HG03575 (cell line): ENCODE measurements around the gene CACNA1B.

Experiments
- ATAC-seq: cut with Tn5 transposase; IDR thresholded peaks from one replicate; pipeline ENCODE4 v1.9.1; 2021; ENCODE audit not compliant: unreplicated experiment, insufficient number of reproducible peaks, low FRiP score; ENCODE audit errors: extremely low read depth

CACNA1B gene

DNA sequence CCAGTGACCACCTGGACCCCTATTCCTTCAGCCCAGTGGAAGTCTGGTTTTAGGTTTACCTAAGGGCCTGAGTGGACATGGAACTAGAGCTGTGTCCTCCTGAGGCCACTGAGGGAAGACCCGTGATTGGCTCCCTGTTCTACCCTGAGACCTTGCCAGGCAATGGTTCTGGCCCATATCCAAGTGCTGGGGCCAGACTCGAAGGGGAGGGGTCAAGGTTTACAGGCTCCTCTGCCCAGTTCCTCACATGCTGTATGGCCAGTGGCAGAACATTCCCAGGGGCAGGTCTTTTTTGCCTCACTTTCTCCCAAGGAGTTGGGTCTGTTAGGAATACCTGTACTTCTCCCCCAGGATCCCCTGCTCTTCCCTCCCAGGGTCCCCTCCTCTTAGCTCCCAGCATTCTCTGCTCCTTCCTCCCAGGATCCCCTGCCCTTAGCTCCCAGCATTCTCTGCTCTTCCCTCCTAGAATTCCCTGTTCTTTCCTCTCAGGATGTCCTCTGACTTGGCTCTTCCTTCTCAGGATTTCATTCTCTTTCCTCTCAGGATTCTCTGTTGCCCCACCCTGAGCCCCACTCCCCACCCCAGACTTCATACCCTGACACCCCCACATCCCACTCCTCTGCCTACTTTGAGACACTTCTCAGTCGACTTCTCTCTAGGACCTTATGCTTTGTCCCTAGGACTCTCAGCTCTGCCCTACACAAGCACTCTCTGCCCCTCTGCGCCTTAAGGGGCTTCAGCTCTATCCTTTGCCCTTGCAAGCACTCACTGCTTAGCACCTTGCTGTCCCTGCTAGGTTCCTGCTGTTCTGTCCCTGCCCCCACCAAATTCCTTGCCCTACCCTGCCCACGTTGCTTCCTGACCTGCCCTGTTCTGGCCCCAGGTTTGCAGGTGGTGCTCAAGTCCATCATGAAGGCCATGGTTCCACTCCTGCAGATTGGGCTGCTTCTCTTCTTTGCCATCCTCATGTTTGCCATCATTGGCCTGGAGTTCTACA is 36.5 kb downstream of the CACNA1B start:
- no peak for ATAC-seq

- ATAC-seq, result no peak
These were observed 39.0 kb downstream of the CACNA1B start for GRCh38 chr9:137916540-137916939.

GRCh38 chr9:137917116-137917515 is 39.5 kb downstream of the CACNA1B start:
- no peak for ATAC-seq

DNA sequence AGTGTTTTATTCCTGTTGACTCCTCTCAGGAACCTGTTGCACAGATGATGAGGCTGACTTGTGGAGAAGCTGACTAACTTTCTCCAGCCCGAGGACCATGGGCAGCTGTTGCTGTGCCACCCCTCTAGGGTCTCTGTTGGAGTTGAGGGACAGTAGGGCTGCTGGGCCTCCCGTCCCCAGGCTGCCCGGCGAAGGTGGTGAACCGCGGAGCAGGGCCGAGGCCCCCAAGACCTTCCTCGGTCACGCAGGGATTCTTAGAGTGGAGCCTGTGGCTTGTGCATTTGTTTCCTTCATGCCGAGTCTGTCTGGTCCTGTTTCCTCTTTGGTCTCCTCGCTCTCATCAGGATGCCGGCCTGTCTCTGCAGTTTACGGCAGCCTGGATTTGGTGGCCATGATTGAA is 40.2 kb downstream of the CACNA1B start:
- ATAC-seq, result no peak

DNA sequence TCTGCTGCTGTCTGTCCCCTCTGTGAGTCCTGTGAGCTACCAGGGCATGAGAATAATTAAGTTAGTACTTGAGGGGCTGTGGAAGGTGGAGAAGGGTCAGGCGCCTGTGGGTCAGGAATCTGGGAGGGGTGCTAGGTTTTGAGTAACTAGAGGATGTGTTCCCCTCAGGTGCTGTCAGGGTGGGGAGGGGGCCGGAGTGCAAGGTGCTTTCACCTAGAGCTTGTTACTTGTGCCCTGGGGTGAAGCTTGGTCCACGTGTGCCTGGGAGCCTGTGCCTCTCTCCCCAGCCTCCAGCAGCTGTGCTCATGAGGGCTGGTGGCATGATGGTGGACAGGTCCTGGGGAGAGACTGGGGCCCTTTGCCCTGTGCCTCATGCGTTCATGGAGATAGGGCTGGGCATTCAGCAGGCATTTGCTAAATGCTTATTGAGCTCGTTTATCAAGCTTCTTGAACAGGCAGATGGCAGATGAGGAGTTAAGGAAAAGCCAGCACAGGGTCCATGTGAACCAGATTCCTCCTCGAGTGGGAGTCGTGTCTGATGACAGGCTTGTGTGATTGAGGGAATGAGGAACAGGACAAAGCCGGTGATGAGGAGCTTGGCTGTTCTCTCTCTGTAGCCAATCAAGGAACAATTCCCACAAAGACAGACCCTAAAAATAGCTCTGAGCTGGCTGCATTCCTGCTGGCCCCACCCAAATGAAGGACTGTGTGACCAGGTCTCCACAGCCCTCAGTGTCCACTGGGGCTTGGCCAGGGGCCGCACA is 40.9 kb downstream of the CACNA1B start:
- ATAC-seq, result no peak

DNA sequence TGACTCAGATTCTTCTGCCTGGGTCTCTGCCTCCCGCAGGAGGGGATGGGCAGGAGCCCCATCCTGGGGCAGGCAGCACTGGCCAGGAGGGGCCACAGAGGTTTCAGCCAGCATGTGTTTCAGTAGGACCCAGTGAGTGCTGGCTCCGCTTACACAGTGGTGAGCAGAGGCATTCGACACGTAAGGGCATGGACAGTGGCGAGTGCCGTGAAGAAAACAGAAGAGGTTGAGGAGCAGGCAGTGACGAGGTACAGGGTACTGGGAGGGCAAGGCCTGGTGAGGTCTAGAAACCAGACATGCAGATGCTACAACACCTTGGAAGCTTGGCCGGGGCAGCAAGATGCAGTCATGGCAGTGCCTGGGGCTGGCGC is 41.5 kb downstream of the CACNA1B start:
- ATAC-seq, result no peak

GRCh38 chr9:137919649-137920141 is 42.1 kb downstream of the CACNA1B start:
- no peak for ATAC-seq

DNA sequence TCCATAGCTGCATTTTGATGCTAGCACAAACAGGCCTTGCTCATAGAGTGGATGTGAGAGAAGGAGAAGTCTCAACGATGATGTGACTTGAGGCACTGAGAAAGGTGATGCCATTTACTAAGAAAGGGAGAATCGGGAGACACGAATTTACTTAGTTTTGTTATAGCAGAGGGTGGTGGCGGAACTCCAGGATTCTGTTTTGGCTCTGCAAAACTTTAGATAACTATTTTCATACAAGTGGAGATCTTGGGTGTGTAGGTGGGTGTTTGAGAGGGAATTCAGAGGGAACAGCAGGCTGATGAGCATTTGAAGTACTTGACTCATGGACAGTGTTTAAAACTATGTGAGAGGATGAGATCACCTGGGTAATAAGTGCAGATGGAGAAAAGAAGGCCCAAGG is 43.2 kb downstream of the CACNA1B start:
- no peak for ATAC-seq

- ATAC-seq, result no peak
These were observed 46.6 kb downstream of the CACNA1B start for GRCh38 chr9:137924169-137924568.

GRCh38 chr9:137924761-137925369 is 47.3 kb downstream of the CACNA1B start:
- ATAC-seq, result no peak

DNA sequence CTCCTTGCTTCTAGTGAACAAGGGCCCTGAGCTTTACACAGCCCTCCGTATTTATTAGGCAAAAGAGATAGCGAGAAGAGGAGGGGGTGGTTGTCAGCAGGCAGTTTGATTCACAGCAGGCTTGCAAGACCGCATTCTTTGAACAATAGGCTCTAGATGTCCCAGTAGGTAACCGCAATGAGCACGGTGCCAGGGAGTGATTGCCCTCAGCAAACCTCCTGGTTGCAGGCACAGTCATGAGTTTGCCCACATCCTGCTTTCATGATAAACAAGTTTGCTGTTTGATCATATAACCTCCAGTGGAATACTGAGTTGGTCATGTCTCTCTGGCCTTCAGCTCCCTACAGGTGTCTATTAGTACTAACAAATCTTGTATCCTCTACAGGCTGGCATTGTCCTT is 66.1 kb downstream of the CACNA1B start:
- ATAC-seq, result no peak

DNA sequence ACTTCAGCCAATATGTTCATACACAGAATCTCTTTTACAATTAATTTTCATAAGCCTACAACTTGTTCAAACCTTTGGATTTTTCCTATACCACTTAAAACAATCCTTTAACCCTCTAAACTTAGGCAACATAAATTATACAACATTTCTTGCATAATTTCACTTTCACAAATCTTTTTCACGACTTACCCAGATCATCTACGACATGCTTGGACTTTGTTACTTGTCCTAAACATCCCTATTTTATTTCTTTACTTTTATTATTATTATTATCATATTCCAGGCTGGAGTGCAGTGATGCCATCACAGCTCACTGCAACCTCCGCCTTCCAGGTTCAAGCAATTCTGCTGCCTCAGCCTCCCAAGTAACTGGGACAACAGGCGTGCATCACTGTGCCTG is 68.0 kb downstream of the CACNA1B start:
- no peak for ATAC-seq

GRCh38 chr9:137946993-137947392 is 69.4 kb downstream of the CACNA1B start:
- no peak for ATAC-seq

DNA sequence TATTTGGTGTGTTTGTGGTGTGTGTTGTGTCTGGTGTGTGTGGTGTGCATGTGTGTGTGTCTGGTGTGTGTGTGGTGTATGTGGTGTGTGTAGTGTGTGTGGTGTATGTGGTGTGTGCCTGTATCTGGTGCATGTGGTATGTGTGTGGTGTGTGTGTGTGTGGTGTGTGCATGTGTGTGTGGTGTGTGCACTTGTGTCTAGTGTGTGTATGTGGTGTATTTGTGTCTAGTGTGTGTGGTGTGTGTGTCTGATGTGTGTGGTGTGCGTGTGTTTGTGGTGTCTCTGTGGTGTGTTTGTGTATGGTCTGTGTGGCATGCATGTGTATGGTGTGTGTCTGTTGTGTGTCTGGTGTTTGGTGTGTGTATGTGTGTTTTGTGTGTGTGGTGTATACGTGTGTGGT is 71.1 kb downstream of the CACNA1B start:
- ATAC-seq, result no peak

DNA sequence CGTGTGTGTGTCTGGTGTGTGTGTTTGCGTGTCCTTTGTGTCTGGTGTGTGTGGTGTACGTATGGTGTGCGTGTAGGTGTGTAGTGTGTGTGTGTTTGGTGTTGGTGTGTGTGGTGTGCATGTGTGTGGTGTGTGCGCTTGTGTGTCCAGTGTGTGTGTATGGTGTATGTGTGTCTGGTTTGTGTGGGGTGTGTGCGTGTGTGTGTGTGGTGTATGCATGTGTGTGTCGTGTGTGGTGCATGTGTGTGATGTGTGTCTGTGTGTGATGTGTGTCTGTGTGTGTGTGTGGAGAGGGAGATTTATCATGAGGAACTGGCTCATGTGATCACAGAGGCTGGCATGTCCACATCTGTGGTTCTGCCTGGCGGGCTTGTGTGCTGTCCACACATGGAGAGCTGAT is 71.7 kb downstream of the CACNA1B start:
- ATAC-seq, result no peak

GRCh38 chr9:137951107-137951506 is 73.5 kb downstream of the CACNA1B start:
- ATAC-seq, result no peak

DNA sequence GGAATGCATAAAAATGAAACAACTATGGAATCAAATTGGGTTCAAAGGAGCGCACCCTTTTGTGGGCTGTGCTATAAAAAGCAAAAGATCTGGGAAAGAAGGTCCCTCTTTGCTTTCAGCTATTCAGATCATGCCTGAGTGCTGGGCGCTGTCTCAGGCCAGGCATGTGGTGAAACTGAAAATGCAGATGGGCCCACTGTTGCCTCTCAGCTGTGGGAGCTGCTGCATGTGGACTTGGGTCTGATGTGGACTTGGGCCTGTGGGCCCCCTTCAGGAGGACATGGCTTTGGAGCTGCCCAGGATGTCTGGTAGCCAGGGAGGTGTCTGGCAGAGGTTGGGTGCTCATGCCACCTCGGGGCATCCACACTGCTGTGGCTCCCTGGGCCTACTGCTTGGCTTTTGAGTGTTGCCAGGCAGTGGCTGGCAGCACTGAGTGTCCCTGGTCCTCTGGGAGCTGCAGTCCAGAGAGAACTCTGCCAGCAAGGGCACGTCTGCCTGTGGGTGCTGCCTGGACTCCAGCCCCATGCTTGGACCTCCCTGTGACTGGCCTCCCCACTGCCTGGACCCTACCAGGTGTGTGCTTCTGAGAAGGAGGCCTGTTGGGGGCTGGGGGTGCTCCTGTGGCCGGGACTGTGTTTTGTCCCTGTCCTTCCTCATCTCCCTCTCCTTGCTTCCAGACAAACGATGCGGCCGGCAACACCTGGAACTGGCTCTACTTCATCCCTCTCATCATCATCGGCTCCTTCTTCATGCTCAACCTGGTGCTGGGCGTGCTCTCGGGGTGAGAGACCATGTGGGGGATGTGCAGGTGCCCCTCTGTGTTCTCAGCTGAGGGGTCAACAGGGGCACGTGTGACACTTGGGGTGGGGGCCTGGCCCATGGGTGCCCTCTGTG is 74.3 kb downstream of the CACNA1B start:
- ATAC-seq, result no peak

GRCh38 chr9:137952976-137953666 is 75.5 kb downstream of the CACNA1B start:
- no peak for ATAC-seq
